Measurements from ENCODE around the gene DALRD3.

DALRD3 gene

DNA sequence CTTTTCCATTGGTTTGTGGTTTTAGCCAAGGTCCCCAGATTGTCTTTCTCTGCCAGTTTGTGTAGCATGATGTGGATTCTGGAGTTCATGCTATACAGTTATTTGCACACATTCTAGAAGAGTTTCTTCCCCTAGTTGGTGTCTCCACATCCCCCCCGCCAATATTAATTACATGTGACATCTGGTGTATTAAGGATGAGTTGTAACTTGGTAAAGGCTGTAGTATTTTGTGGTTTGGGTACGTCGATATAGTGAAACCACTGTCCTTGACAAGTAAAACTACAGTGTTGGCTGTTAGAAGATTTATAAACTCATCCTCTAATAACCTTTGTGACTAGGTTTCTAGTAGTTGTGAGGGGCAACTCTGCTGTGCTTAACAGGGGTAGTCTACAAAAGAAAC lies 52.0 kb downstream of the DALRD3 start:
- TF ChIP-seq ZNF384 (IDR thresholded peaks at IDR 0.05) (no peak), HDGF (IDR thresholded peaks at IDR 0.05; ENCODE audit: borderline replicate concordance) (no peak), LEF1 (IDR thresholded peaks at IDR 0.05; ENCODE audit: borderline replicate concordance) (no peak), L3MBTL2 (conservative IDR thresholded peaks at IDR 0.05) (no peak), FOXK2 (IDR thresholded peaks at IDR 0.05) (no peak), CTBP1 (IDR thresholded peaks at IDR 0.05; ENCODE audit: borderline replicate concordance) (no peak), TARDBP (IDR thresholded peaks at IDR 0.05) (no peak), FOXA1 (IDR thresholded peaks at IDR 0.05) (no peak), SP1 (IDR thresholded peaks at IDR 0.05) (no peak), NFRKB (IDR thresholded peaks at IDR 0.05) (no peak), ARNT (IDR thresholded peaks at IDR 0.05) (no peak), ELF4 (IDR thresholded peaks at IDR 0.05) (no peak), BHLHE40 (IDR thresholded peaks at IDR 0.05; ENCODE audit: borderline replicate concordance) (no peak), FOXM1 (IDR thresholded peaks at IDR 0.05; ENCODE audit: borderline replicate concordance) (no peak), SUZ12 (IDR thresholded peaks at IDR 0.05) (no peak)
- TF ChIP-seq, protein P1, sequence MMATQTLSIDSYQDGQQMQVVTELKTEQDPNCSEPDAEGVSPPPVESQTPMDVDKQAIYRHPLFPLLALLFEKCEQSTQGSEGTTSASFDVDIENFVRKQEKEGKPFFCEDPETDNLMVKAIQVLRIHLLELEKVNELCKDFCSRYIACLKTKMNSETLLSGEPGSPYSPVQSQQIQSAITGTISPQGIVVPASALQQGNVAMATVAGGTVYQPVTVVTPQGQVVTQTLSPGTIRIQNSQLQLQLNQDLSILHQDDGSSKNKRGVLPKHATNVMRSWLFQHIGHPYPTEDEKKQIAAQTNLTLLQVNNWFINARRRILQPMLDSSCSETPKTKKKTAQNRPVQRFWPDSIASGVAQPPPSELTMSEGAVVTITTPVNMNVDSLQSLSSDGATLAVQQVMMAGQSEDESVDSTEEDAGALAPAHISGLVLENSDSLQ (IDR thresholded peaks at IDR 0.05), result no peak
- CTCF ChIA-PET, result no interaction called here
- DNase-seq (ENCODE audit: extremely low spot score), result no peak
- POLR2A ChIA-PET, result no interaction called here

Data from HEK293T (cell line).